H1 (cell line): ENCODE data around the gene DESI1. TPM values are rescaled to one million over a fixed set of nuclear protein-coding genes. Genes with fewer than 3 reads are reported as not detected.

ENCODE experiments used
- BACH1 ChIP-seq: IDR thresholded peaks from 2 replicates; pipeline ENCODE4 v1.6.1; 2012; ENCODE audit warnings: low read length, improper control_type of control experiment
- PHF8 ChIP-seq: fragments of 200-600 bp; sonication (generic); conservative IDR thresholded peaks from 2 replicates; pipeline ENCODE4 v1.7.1; 2012; ENCODE audit warnings: low read depth, mild to moderate bottlenecking, inconsistent platforms, low read length, moderate library complexity
- SP2 ChIP-seq: IDR thresholded peaks from 2 replicates; pipeline ENCODE4 v1.6.1; 2012; ENCODE audit warnings: mild to moderate bottlenecking, low read length, inconsistent platforms
- TEAD4 ChIP-seq: IDR thresholded peaks from 2 replicates; pipeline ENCODE4 v1.6.1; 2012; ENCODE audit warnings: low read depth, low read length, inconsistent platforms, mixed read lengths
- polyA plus RNA-seq, 7 experiments: library from polyadenylated mRNA; depleted of rRNA in 3 of 7; stranded (reverse) in 5 of 7; unstranded in 2 of 7; fragments of >200 nt in 5 of 7; fragments of 200-250 nt in 2 of 7; gene quantifications; 1 replicate in 5 of 7; 2 replicates in 1 of 7; 4 replicates in 1 of 7; pipeline versions ENCODE4 v1.2.1 to v1.2.3, GENCODE V29; 2011 to 2013; ENCODE audit warnings: missing spikeins in 2 of 7, mixed read lengths in 2 of 7
- total RNA-seq: library from RNA; stranded (reverse); fragmentation: NEBNext Ultra II Directional; extraction: Animal tissue kit (Norgen Biotek cat#: 25700); gene quantifications from 2 replicates; pipeline ENCODE4 v1.2.1, GENCODE V29; 2021

Gene DESI1
- total and polyA plus RNA-seq, 2 of the 8 experiments (the other 6 are each of a cell fraction or from before 2014, with no cell fraction given): 27.6 to 34.3 TPM

DNA sequence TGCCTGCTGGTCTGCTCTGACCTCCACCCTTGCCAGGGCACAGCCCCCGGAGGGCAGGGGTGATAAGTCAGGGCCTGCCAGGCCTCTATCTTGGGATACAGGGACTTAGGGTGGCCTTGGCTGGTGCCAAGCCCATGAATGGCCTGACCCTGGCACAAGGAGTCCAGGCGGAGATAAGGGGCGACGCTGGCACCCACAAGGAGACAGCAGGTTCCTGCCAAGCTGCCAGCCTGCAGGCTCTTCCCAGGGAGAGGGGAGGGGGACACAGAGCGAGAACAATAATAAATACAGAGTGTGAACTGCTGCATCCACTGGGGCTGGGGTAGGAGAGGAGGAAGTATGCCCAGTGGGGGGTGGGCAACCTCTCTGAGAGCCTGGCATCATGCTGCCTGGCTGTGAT is 59.1 kb downstream of the DESI1 start (continued):
- TF ChIP-seq PHF8 (no peak), TEAD4 (no peak), SP2 (no peak), BACH1 (no peak)
- TF ChIP-seq, all 59 proteins: peak for 0
